ENCODE measurements around the gene ENG.

ENG gene

GRCh38 chr9:127866535-127866934, 12.1 kb upstream of the ENG start:
- no peak for TF ChIP-seq ISL1 (CRISPR knock-in tag; IDR thresholded peaks at IDR 0.05)
- TF ChIP-seq, protein P1, sequence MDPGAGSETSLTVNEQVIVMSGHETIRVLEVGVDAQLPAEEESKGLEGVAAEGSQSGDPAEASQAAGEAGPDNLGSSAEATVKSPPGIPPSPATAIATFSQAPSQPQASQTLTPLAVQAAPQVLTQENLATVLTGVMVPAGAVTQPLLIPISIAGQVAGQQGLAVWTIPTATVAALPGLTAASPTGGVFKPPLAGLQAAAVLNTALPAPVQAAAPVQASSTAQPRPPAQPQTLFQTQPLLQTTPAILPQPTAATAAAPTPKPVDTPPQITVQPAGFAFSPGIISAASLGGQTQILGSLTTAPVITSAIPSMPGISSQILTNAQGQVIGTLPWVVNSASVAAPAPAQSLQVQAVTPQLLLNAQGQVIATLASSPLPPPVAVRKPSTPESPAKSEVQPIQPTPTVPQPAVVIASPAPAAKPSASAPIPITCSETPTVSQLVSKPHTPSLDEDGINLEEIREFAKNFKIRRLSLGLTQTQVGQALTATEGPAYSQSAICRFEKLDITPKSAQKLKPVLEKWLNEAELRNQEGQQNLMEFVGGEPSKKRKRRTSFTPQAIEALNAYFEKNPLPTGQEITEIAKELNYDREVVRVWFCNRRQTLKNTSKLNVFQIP (CRISPR knock-in tag; IDR thresholded peaks at IDR 0.05; ENCODE audit: borderline replicate concordance, low read depth): no peak
- TF ChIP-seq, protein P2, sequence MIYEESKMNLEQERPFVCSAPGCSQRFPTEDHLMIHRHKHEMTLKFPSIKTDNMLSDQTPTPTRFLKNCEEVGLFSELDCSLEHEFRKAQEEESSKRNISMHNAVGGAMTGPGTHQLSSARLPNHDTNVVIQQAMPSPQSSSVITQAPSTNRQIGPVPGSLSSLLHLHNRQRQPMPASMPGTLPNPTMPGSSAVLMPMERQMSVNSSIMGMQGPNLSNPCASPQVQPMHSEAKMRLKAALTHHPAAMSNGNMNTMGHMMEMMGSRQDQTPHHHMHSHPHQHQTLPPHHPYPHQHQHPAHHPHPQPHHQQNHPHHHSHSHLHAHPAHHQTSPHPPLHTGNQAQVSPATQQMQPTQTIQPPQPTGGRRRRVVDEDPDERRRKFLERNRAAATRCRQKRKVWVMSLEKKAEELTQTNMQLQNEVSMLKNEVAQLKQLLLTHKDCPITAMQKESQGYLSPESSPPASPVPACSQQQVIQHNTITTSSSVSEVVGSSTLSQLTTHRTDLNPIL (CRISPR knock-in tag; IDR thresholded peaks at IDR 0.05; ENCODE audit: low read depth): no peak
- TF ChIP-seq RARB (CRISPR knock-in tag; IDR thresholded peaks at IDR 0.05): no peak
- TF ChIP-seq, protein P3, sequence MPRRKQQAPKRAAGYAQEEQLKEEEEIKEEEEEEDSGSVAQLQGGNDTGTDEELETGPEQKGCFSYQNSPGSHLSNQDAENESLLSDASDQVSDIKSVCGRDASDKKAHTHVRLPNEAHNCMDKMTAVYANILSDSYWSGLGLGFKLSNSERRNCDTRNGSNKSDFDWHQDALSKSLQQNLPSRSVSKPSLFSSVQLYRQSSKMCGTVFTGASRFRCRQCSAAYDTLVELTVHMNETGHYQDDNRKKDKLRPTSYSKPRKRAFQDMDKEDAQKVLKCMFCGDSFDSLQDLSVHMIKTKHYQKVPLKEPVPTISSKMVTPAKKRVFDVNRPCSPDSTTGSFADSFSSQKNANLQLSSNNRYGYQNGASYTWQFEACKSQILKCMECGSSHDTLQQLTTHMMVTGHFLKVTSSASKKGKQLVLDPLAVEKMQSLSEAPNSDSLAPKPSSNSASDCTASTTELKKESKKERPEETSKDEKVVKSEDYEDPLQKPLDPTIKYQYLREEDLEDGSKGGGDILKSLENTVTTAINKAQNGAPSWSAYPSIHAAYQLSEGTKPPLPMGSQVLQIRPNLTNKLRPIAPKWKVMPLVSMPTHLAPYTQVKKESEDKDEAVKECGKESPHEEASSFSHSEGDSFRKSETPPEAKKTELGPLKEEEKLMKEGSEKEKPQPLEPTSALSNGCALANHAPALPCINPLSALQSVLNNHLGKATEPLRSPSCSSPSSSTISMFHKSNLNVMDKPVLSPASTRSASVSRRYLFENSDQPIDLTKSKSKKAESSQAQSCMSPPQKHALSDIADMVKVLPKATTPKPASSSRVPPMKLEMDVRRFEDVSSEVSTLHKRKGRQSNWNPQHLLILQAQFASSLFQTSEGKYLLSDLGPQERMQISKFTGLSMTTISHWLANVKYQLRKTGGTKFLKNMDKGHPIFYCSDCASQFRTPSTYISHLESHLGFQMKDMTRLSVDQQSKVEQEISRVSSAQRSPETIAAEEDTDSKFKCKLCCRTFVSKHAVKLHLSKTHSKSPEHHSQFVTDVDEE (CRISPR knock-in tag; IDR thresholded peaks at IDR 0.05): no peak
- TF ChIP-seq TOX (CRISPR knock-in tag; IDR thresholded peaks at IDR 0.05; ENCODE audit: borderline replicate concordance): no peak
- TF ChIP-seq ZNF565 (CRISPR knock-in tag; conservative IDR thresholded peaks at IDR 0.05; ENCODE audit: low read depth): no peak
- no peak for TF ChIP-seq ESRRG (CRISPR knock-in tag; IDR thresholded peaks at IDR 0.05)
- no peak for TF ChIP-seq ZC3H10 (CRISPR knock-in tag; IDR thresholded peaks at IDR 0.05)
- no peak for TF ChIP-seq ZNF70 (CRISPR knock-in tag; IDR thresholded peaks at IDR 0.05)
- no peak for TF ChIP-seq ZFP30 (CRISPR knock-in tag; IDR thresholded peaks at IDR 0.05)
- TF ChIP-seq PPARA (CRISPR knock-in tag; IDR thresholded peaks at IDR 0.05; ENCODE audit: borderline replicate concordance): no peak
- no peak for TF ChIP-seq PATZ1 (CRISPR knock-in tag; IDR thresholded peaks at IDR 0.05; ENCODE audit: borderline replicate concordance)
- TF ChIP-seq ARNTL (CRISPR knock-in tag; IDR thresholded peaks at IDR 0.05; ENCODE audit: borderline replicate concordance, low read depth): no peak
- no peak for TF ChIP-seq BACH2 (CRISPR knock-in tag; IDR thresholded peaks at IDR 0.05; ENCODE audit: borderline replicate concordance)
- no peak for TF ChIP-seq ZFP3 (CRISPR knock-in tag; IDR thresholded peaks at IDR 0.05)
- no peak for TF ChIP-seq TCF4 (CRISPR knock-in tag; IDR thresholded peaks at IDR 0.05; ENCODE audit: borderline replicate concordance)
- no peak for TF ChIP-seq CSDC2 (CRISPR knock-in tag; IDR thresholded peaks at IDR 0.05)
- no peak for ATAC-seq

DNA sequence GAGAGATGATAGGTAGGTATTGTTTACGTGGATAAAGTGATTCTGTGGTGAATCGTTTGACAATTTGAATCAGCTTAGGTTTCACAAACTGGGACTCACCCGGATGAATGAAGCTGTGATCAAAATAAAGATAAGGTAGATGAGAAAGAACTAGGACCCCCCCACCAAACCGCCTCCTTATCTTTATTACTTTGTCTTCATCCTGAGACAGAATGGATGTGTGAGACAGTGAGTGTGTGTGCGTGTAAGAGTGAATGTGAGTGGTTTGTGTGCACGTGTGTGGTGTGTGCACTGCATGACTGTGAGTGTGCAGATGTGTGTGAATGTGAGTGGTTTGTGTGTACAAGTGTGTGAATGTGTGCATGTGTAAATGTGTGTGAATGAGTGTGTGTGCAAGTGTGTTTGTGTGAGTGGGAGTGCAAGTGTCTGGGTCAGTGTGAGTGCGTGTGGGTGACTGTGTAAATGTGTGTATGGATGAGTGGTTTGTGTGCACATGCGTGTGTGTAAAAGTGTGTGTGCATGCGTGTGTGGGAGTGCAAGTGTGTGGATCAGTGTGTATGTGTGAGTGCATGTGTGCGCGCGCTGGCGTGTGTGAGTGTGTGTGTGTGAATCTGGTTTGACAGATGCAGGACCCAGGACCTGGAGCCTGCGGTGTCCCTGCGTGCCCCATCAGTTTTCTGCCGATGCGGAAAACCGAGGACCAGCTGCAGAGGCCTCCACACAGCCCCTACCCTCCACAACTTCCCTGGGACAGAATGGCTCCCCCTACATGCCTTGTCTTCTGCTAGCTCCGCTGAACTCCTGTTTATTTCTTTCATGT, 11.4 kb upstream of the ENG start:
- no peak for ATAC-seq

More for the DNA sequence above, 11.4 kb upstream of the ENG start:
- TF ChIP-seq ZC3H10 (CRISPR knock-in tag; IDR thresholded peaks at IDR 0.05) (no peak), ZNF70 (CRISPR knock-in tag; IDR thresholded peaks at IDR 0.05) (no peak), ISL1 (CRISPR knock-in tag; IDR thresholded peaks at IDR 0.05) (no peak), PATZ1 (CRISPR knock-in tag; IDR thresholded peaks at IDR 0.05; ENCODE audit: borderline replicate concordance) (no peak), ZFP3 (CRISPR knock-in tag; IDR thresholded peaks at IDR 0.05) (no peak), ZFP30 (CRISPR knock-in tag; IDR thresholded peaks at IDR 0.05) (no peak), ZNF8 (CRISPR knock-in tag; IDR thresholded peaks at IDR 0.05) (no peak), BACH2 (CRISPR knock-in tag; IDR thresholded peaks at IDR 0.05; ENCODE audit: borderline replicate concordance) (no peak), ESRRG (CRISPR knock-in tag; IDR thresholded peaks at IDR 0.05) (no peak), GLIS3 (CRISPR knock-in tag; IDR thresholded peaks at IDR 0.05) (no peak)

Data from SK-N-SH treated with all-trans-retinoic acid at 6 μM for 48 hours (cell line).